SU-DHL-6 (cell line): ENCODE measurements around the gene MAX.

ENCODE experiments used
- H2AFZ ChIP-seq: fragments of 200-600 bp; sonication (generic); 2 replicates; pipeline ENCODE4 v1.6.1; 2014; ENCODE audit warnings: low read depth, mild to moderate bottlenecking, moderate library complexity, mixed read lengths, antibody characterized with exemption, low read length; ENCODE audit not compliant: severe bottlenecking
- H3F3A ChIP-seq: fragments of 200-600 bp; shearing (Covaris generic); 2 replicates; pipeline ENCODE4 v1.6.0; 2016; ENCODE audit warnings: antibody characterized with exemption, mild to moderate bottlenecking; ENCODE audit not compliant: insufficient read depth
- H3K27ac ChIP-seq: fragments of 200-600 bp; sonication (generic); 2 replicates; pipeline ENCODE4 v1.5.1; 2016; ENCODE audit warnings: low read depth, mild to moderate bottlenecking, low read length, moderate library complexity, mixed read lengths
- H3K27me3 ChIP-seq: fragments of 200-600 bp; sonication (generic), shearing (Covaris generic); 2 replicates; pipeline ENCODE4 v1.6.0; 2014; ENCODE audit warnings: mild to moderate bottlenecking, low read length
- H3K36me3 ChIP-seq: fragments of 200-600 bp; sonication (generic); 2 replicates; pipeline ENCODE4 v1.6.1; 2014; ENCODE audit warnings: mild to moderate bottlenecking, low read length, mixed read lengths
- H3K4me2 ChIP-seq: fragments of 300-600, 200-600 bp; shearing (Covaris generic), sonication (generic); 2 replicates; pipeline ENCODE4 v1.6.0; 2014; ENCODE audit warnings: low read length, low read depth, mild to moderate bottlenecking; ENCODE audit not compliant: poor library complexity, severe bottlenecking
- H3K4me3 ChIP-seq: fragments of 200-600 bp; sonication (generic); 2 replicates; pipeline ENCODE4 v1.5.1; 2014; ENCODE audit warnings: antibody characterized with exemption, low read length, mild to moderate bottlenecking, mixed read lengths; ENCODE audit not compliant: insufficient read depth, poor library complexity, severe bottlenecking
- H3K79me2 ChIP-seq: fragments of 200-600 bp; sonication (generic); 2 replicates; pipeline ENCODE4 v1.6.1; 2014; ENCODE audit warnings: mild to moderate bottlenecking, low read length, moderate library complexity; ENCODE audit not compliant: insufficient read depth
- H3K9ac ChIP-seq: fragments of 200-600 bp; sonication (generic); 2 replicates; pipeline ENCODE4 v1.7.0; 2014; ENCODE audit warnings: mild to moderate bottlenecking, low read length
- H3K9me2 ChIP-seq: fragments of 200-600 bp; sonication (generic); replicated peaks from 2 replicates; pipeline ENCODE4 v1.6.1; 2014; ENCODE audit warnings: low read length; ENCODE audit not compliant: insufficient read depth
- H3K9me3 ChIP-seq: fragments of 200-600 bp; sonication (generic); 2 replicates; pipeline ENCODE4 v1.6.1; 2014; ENCODE audit warnings: low read length, mixed read lengths; ENCODE audit not compliant: insufficient read depth
- H4K20me1 ChIP-seq: fragments of 200-600 bp; sonication (generic); 2 replicates; pipeline ENCODE4 v1.6.1; 2014; ENCODE audit warnings: low read depth, mild to moderate bottlenecking, antibody characterized with exemption, low read length, moderate library complexity, mixed read lengths
- CTCF ChIP-seq: fragments of 200-600 bp; sonication (generic); IDR thresholded peaks from one replicate; pipeline ENCODE4 v1.5.1; 2017; ENCODE audit warnings: antibody characterized with exemption, mild to moderate bottlenecking, low read length, moderate library complexity; ENCODE audit not compliant: insufficient read depth, poor library complexity, severe bottlenecking
- EZH2phosphoT487 ChIP-seq: fragments of 200-600 bp; sonication (generic), shearing (Covaris generic); conservative IDR thresholded peaks from 2 replicates; pipeline ENCODE4 v1.6.1; 2018; ENCODE audit warnings: mild to moderate bottlenecking, antibody characterized with exemption, low read length, moderate library complexity, mixed read lengths

Gene MAX

GRCh38 chr14:65102441-65103149 is at the start of gene MAX:
Gene MAX, minus strand, starts transcription at chr14:65102517. Its CDS starts 178 bp downstream, at chr14:65102339.
- peak within 1 kb of the TSS; percentile 94 for H3K9ac ChIP-seq

GRCh38 chr14:65151609-65151956 is 49.3 kb upstream of the MAX start:
- no peak overlapping the region for H3K4me2 ChIP-seq
- no peaks in the 10 kb centered on the region for H3K9me2 ChIP-seq
- no peak overlapping the region for H3K4me3 ChIP-seq
- H3K9me3 ChIP-seq = no peaks in the 10 kb centered on the region
- no peaks in the 10 kb centered on the region for H4K20me1 ChIP-seq
- no peaks in the 10 kb centered on the region for H3F3A ChIP-seq
- H3K27ac ChIP-seq = no peak overlapping the region
- TF ChIP-seq CTCF (no peak), EZH2phosphoT487 (no peak)
- H3K27me3 ChIP-seq = no peaks in the 10 kb centered on the region
- no peak overlapping the region for H3K9ac ChIP-seq
- H3K36me3 ChIP-seq = no peaks in the 10 kb centered on the region
- H3K79me2 ChIP-seq = no peaks in the 10 kb centered on the region
- H2AFZ ChIP-seq = no peak overlapping the region

More at GRCh38 chr14:65102441-65103149, at the start of gene MAX:
- peak within 1 kb of the TSS; percentile 97 for H3K4me3 ChIP-seq
- H3K9me3 ChIP-seq = no peaks in the 10 kb centered on the region
- H3K27me3 ChIP-seq = no peaks in the 10 kb centered on the region
- H3K36me3 ChIP-seq = peaks cover 5% of the 10 kb centered on the region; the same call in 1 of the 2 replicates
- H3K9me2 ChIP-seq = no peaks in the 10 kb centered on the region
- 0 out of 2 replicates have a peak, but pooled peaks cover 8% of the 10 kb centered on the region for H4K20me1 ChIP-seq
- H2AFZ ChIP-seq = peak within 1 kb of the TSS; percentile 92
- TF ChIP-seq EZH2phosphoT487 (no peak), CTCF (no peak)
- peak within 1 kb of the TSS; percentile 100 for H3K4me2 ChIP-seq
- peak within 1 kb of the TSS; percentile 60 for H3K27ac ChIP-seq
- H3F3A ChIP-seq = peaks cover 9% of the 10 kb centered on the region; the same call in 1 of the 2 replicates
- peaks cover 42% of the 10 kb centered on the region for H3K79me2 ChIP-seq

- Histone ChIP-seq H3K9ac (no peak overlapping the region), H3K79me2 (no peaks in the 10 kb centered on the region), H3F3A (no peaks in the 10 kb centered on the region), H3K4me3 (no peak overlapping the region), H4K20me1 (no peaks in the 10 kb centered on the region), H3K36me3 (no peaks in the 10 kb centered on the region), H3K4me2 (no peak overlapping the region), H3K27me3 (no peaks in the 10 kb centered on the region), H3K9me2 (no peaks in the 10 kb centered on the region), H2AFZ (no peak overlapping the region), H3K9me3 (no peaks in the 10 kb centered on the region), H3K27ac (no peak overlapping the region)
- TF ChIP-seq EZH2phosphoT487 (no peak), CTCF (no peak)
These were observed 48.7 kb upstream of the MAX start for GRCh38 chr14:65150898-65151608.
